GM06990 (cell line): ENCODE results near the gene ABCC1.
A peak's percentile ranks its signal among the peaks of the same experiment; 100 is the strongest.

Experiments
- DNase-seq: peaks from one replicate; pipeline ENCODE4 v3.0.0-alpha.2; 2011; ENCODE audit not compliant: insufficient read length; ENCODE audit errors: extremely low read depth
- H3K27me3 ChIP-seq: replicated peaks from 2 replicates; pipeline ENCODE4 v1.6.0; 2011; ENCODE audit warnings: low read length; ENCODE audit not compliant: control insufficient read depth, insufficient read depth
- H3K36me3 ChIP-seq: 2 replicates; pipeline ENCODE4 v1.5.1; 2011; ENCODE audit warnings: low read length; ENCODE audit not compliant: control insufficient read depth, insufficient read depth
- H3K4me3 ChIP-seq: replicated peaks from 2 replicates; pipeline ENCODE4 v1.5.1; 2011; ENCODE audit warnings: low read depth, mild to moderate bottlenecking, control low read depth, low read length
- CTCF ChIP-seq: IDR thresholded peaks from 2 replicates; pipeline ENCODE4 v1.5.1; 2011; ENCODE audit warnings: low read length, control low read depth, mild to moderate bottlenecking, inconsistent platforms; ENCODE audit not compliant: insufficient read depth, poor library complexity, severe bottlenecking

The ABCC1 gene

GRCh38 chr16:15960124-15960971 is 10.9 kb downstream of the ABCC1 start:
- TF ChIP-seq CTCF: no peak
- Histone ChIP-seq H3K36me3 (peaks cover 1% of the 10 kb centered on the region), H3K4me3 (no peak overlapping the region; the same call in 1 of the 2 replicates), H3K27me3 (no peaks in the 10 kb centered on the region)
- DNase-seq: no peak

- no peaks in the 10 kb centered on the region; the same call in 1 of the 2 replicates for H3K36me3 ChIP-seq
- TF ChIP-seq CTCF: no peak
- H3K4me3 ChIP-seq: peak overlapping the region; percentile 40
- no peaks in the 10 kb centered on the region for H3K27me3 ChIP-seq
- DNase-seq: peak; percentile 59
These were observed 11.7 kb downstream of the ABCC1 start for GRCh38 chr16:15961060-15961511.

GRCh38 chr16:15961571-15962090 is 12.2 kb downstream of the ABCC1 start:
- Histone ChIP-seq H3K36me3 (no peaks in the 10 kb centered on the region; the same call in 1 of the 2 replicates), H3K27me3 (no peaks in the 10 kb centered on the region), H3K4me3 (peak overlapping the region; percentile 40)
- peak; percentile 24 for DNase-seq
- TF ChIP-seq CTCF: no peak

DNA sequence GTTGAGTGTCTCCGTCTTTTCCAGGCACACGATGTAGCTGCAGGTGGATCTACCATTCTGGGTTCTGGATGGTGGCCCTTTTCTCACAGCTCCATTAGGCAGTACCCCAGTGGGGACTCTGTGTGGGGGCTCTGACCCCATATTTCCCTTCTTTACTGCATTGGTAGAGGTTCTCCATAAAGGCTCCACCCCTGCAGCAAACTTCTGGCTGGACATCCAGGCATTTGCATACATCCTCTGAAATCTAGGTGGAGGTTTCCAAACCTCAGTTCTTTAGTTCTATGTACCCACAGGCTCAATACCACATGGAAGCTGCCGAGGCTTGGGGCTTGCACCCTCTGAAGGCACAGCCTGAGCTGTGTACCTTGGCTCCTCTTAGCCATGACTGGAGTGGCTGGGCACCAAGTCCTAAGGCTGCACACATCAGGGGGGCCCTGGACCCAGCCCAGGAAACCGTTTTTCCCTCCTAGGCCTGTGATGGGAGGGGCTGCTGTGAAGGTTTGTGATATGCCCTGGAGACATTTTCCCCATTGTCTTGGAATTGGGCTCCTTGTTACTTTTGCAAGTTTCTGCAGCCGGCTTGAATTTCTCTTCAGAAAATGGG is 14.0 kb downstream of the ABCC1 start:
- no peak for TF ChIP-seq CTCF
- H3K27me3 ChIP-seq: no peaks in the 10 kb centered on the region
- no peak for DNase-seq
- H3K36me3 ChIP-seq: no peaks in the 10 kb centered on the region; the same call in 1 of the 2 replicates
- H3K4me3 ChIP-seq: no peak overlapping the region

- no peak for DNase-seq
- peaks cover 7% of the 10 kb centered on the region for H3K36me3 ChIP-seq
- TF ChIP-seq CTCF: no peak
- no peaks in the 10 kb centered on the region for H3K27me3 ChIP-seq
- H3K4me3 ChIP-seq: no peak overlapping the region
These were observed 17.0 kb downstream of the ABCC1 start for GRCh38 chr16:15966420-15966819.
